Brain microvascular endothelial cell (primary cell): ENCODE data around the gene CAPN9.

Experiments
- DNase-seq: peaks from one replicate; pipeline ENCODE4 v3.0.0-alpha.2; 2020
- H3K27ac ChIP-seq: fragments of 250-450 bp; sonication (Bioruptor Pico); 2 replicates; pipeline ENCODE4 v1.5.1; 2020; ENCODE audit warnings: mild to moderate bottlenecking, moderate library complexity
- H3K27me3 ChIP-seq: fragments of 250-450 bp; sonication (Bioruptor Pico); replicated peaks from 2 replicates; pipeline ENCODE4 v1.5.1; 2020; ENCODE audit warnings: mild to moderate bottlenecking
- H3K36me3 ChIP-seq: fragments of 250-450 bp; sonication (Bioruptor Pico); replicated peaks from 2 replicates; pipeline ENCODE4 v1.5.1; 2020; ENCODE audit warnings: mild to moderate bottlenecking
- H3K4me3 ChIP-seq: 2 replicates; pipeline ENCODE4 v1.5.1; 2011; ENCODE audit warnings: low read depth, mild to moderate bottlenecking, control low read depth, low read length, moderate library complexity
- CTCF ChIP-seq: IDR thresholded peaks from 2 replicates; pipeline ENCODE4 v1.5.1; 2011; ENCODE audit warnings: low read depth, mild to moderate bottlenecking, moderate library complexity, low read length, control low read depth, inconsistent platforms; ENCODE audit errors: missing control alignments
- in situ Hi-C: cut with HindIII; loops from 2 replicates; pipeline ENCODE4 v1.10.0; 2017; ENCODE audit warnings: low sequenced_read_pairs, low pct_ligation_motif_present

The CAPN9 gene

GRCh38 chr1:230709619-230710542, 37.3 kb upstream of the CAPN9 start:
- in situ Hi-C loops: no loop called here
- TF ChIP-seq CTCF: no peak
- no peak for DNase-seq
- H3K27ac ChIP-seq: no peak overlapping the region
- no peak overlapping the region for H3K4me3 ChIP-seq
- H3K27me3 ChIP-seq: no peaks in the 10 kb centered on the region
- no peaks in the 10 kb centered on the region for H3K36me3 ChIP-seq

- no peak for DNase-seq
- Histone ChIP-seq H3K27me3 (no peaks in the 10 kb centered on the region), H3K27ac (no peak overlapping the region), H3K36me3 (no peaks in the 10 kb centered on the region), H3K4me3 (no peak overlapping the region)
- TF ChIP-seq CTCF: no peak
- in situ Hi-C loops: no loop called here
Observed at GRCh38 chr1:230710543-230710904, 36.7 kb upstream of the CAPN9 start.

- Histone ChIP-seq H3K27ac (no peak overlapping the region), H3K27me3 (no peaks in the 10 kb centered on the region), H3K4me3 (no peak overlapping the region), H3K36me3 (no peaks in the 10 kb centered on the region)
- TF ChIP-seq CTCF: no peak
- in situ Hi-C loops: no loop called here
- no peak for DNase-seq
Observed at GRCh38 chr1:230711245-230711644, 35.9 kb upstream of the CAPN9 start.

- no peak overlapping the region for H3K27ac ChIP-seq
- H3K27me3 ChIP-seq: no peaks in the 10 kb centered on the region
- in situ Hi-C loops: no loop called here
- TF ChIP-seq CTCF: no peak
- H3K36me3 ChIP-seq: no peaks in the 10 kb centered on the region
- no peak for DNase-seq
- H3K4me3 ChIP-seq: no peak overlapping the region
Observed at GRCh38 chr1:230712470-230712942, 34.7 kb upstream of the CAPN9 start.

GRCh38 chr1:230713138-230713537, 34.0 kb upstream of the CAPN9 start:
- no peaks in the 10 kb centered on the region for H3K36me3 ChIP-seq
- no peaks in the 10 kb centered on the region for H3K27me3 ChIP-seq
- DNase-seq: no peak
- in situ Hi-C loops: no loop called here
- TF ChIP-seq CTCF: no peak
- H3K27ac ChIP-seq: no peak overlapping the region
- H3K4me3 ChIP-seq: no peak overlapping the region
